Colonic mucosa (tissue), 4 donors: ENCODE results near the gene ARMCX2. TPM values are rescaled to one million over a fixed set of nuclear protein-coding genes. Genes with fewer than 3 reads are reported as not detected.

Source experiments
- DNase-seq: peaks from one replicate; pipeline ENCODE4 v3.0.0-alpha.2; 2020
- H3K27ac ChIP-seq: fragments of 200-600 bp; one replicate; pipeline ENCODE4 v1.8.0; 2021
- H3K27me3 ChIP-seq: fragments of 200-600 bp; one replicate; pipeline ENCODE4 v1.8.0; 2021
- H3K36me3 ChIP-seq: fragments of 200-600 bp; one replicate; pipeline ENCODE4 v1.8.0; 2021
- H3K4me1 ChIP-seq: fragments of 200-600 bp; one replicate; pipeline ENCODE4 v1.8.0; 2021; ENCODE audit warnings: mild to moderate bottlenecking
- H3K4me3 ChIP-seq: fragments of 200-600 bp; one replicate; pipeline ENCODE4 v1.8.0; 2021
- H3K9ac ChIP-seq, 2 donors: one replicate each; pipeline ENCODE4 v1.7.0; 2013; ENCODE audit warnings: control low read depth in 2 of 2, low read depth in 2 of 2, low read length in 2 of 2
- H3K9me3 ChIP-seq: fragments of 200-600 bp; one replicate; pipeline ENCODE4 v1.8.0; 2021
- CTCF ChIP-seq: fragments of 200-600 bp; IDR thresholded peaks from one replicate; pipeline ENCODE4 v1.8.0; 2022; ENCODE audit warnings: antibody characterized with exemption, mild to moderate bottlenecking
- intact Hi-C: fragments of 100-400 bp; cut with DNase I; formaldehyde crosslinking; loops from one replicate; pipeline ENCODE4 v1.14.1; 2022
- total RNA-seq, 2 donors: library from RNA; stranded (reverse); fragmentation: NEBNext Ultra II Directional in 1 of 2; extraction: Animal tissue kit (Norgen Biotek cat#: 25700) in 1 of 2; gene quantifications; one replicate each; pipeline ENCODE4 v1.2.1, GENCODE V29; 2021
- donor health status: healthy.
- donor health status: DM: no; HTN: no; CAD: no.
- donor health status: DM: no; HTN: no; CAD: no.

The ARMCX2 gene
- total RNA-seq, 2 donors from 2014 or later, result 6.7 to 11.5 TPM

- Histone ChIP-seq H3K4me3 (no peak overlapping the region), H3K9ac (no peak overlapping the region), H3K27ac (no peak overlapping the region), H3K27me3 (no peaks in the 10 kb centered on the region), H3K9me3 (no peaks in the 10 kb centered on the region), H3K4me1 (no peaks in the 10 kb centered on the region), H3K36me3 (no peaks in the 10 kb centered on the region)
- intact Hi-C loops, result no loop called here
- DNase-seq, result no peak
- TF ChIP-seq CTCF, result no peak
Measured at GRCh38 chrX:101639583-101639982, 20.1 kb downstream of the ARMCX2 start.

DNA sequence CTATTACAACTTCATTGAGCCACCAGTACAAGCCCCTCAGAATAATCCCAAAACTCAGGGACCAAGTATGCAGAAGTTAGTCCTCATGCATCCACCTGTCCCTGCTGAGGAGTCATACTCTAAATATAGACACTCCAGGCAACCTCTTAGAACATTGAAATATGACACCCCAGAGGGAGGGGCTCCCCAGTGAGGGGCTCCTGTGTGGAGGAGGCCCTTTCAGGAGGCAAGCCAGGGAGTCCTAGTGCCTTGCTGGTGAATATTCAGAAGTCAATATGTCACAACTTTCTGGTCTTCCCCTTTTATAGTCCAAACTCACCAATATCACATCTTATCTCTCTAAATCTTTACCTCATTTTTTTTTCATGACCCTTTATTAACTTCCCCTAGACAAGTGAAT is 40.3 kb downstream of the ARMCX2 start:
- intact Hi-C loops, result loop anchor here (5.0 kb wide), 1 partner anchor 202 kb away; no protein-coding TSS in a partner anchor
- no peak for DNase-seq

DNA sequence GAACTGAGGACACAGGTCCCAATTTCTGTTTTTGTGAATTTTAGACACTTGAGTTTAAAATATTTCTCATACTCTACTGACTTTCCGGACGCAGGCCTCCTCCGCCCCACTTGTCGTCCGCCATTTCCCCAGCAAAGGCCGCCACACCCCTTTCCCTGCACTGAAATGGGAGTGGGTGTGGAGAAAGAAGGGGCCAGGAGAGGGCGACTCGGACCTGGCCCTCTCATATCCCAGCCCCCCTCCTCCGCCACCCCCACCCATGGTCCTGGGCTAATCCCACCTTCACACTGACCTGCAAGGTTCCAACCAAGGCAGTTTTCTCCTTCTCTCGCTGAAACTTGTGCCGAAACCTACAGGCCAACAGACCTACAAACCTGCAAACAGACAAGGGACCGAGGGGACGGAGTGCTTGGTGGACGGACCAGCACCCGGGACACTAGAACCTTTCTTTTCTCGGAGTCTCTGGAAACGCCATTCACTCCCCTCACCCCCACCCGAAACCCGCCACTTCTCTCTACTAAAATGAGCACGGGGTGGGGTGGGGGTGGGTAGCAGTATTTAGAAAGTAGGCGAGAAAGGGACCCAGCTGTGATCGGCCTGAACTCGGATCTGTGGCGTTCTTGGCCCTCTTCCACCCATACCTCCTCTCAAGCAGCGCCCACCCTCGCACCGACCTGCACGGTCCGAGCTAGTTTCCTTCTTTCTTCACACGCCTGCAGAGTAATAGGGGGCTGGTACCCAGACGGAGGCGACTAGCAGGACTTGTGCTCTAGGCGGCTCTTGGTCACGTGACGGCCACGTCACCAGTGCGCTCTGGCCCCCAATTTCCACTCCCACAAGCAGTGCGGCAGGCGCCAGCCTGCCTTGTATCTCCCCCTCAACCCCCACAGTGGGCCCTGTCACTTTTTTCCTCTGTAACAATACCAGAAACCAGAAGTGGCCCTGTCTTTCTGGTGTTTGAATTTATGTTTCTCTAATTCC is 42.1 kb downstream of the ARMCX2 start, which contains the start of gene ARMCX6:
Gene ARMCX6 (minus strand): TSS at position 790 of the 981 bp plus-strand sequence. CDS start 1,380 bp downstream, outside the sequence.
- DNase-seq, result peak; percentile 79
- Histone ChIP-seq H3K27me3 (no peaks in the 10 kb centered on the region), H3K4me1 (no peaks in the 10 kb centered on the region), H3K4me3 (peak within 1 kb of the TSS; percentile 54), H3K9ac (peak within 1 kb of the TSS; percentile 58 to 65), H3K9me3 (no peaks in the 10 kb centered on the region), H3K36me3 (no peaks in the 10 kb centered on the region), H3K27ac (peak within 1 kb of the TSS; percentile 56)
- intact Hi-C loops, result loop anchor here (5.0 kb wide), 1 partner anchor 200 kb away; no protein-coding TSS in a partner anchor
- TF ChIP-seq CTCF, result peak; percentile 31

More for the DNA sequence above, 40.3 kb downstream of the ARMCX2 start:
- Histone ChIP-seq H3K36me3 (no peaks in the 10 kb centered on the region), H3K9me3 (no peaks in the 10 kb centered on the region), H3K27ac (no peak overlapping the region), H3K4me1 (no peaks in the 10 kb centered on the region), H3K4me3 (no peak overlapping the region), H3K27me3 (no peaks in the 10 kb centered on the region), H3K9ac (no peak overlapping the region)
- TF ChIP-seq CTCF, result no peak

DNA sequence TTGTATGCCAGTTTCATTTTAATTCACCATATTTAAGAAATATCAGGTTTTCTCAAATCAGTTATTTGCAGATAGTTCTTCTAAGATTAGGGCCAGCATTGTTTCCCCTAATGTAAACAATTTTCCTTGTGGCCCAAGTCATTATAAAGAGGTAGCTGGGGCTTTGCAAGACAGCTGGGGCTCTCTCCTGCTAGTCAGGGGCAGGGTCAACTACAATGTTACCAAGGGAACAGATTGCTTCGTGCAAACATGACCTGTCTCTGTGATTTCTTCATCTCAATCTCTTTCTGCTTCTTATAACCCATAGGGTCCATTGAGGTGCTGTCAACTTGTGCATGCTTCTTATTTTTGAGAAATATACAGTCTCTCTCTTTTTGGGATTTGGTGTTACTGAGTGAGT is 53.9 kb downstream of the ARMCX2 start:
- Histone ChIP-seq H3K4me3 (no peak overlapping the region), H3K36me3 (no peaks in the 10 kb centered on the region), H3K27me3 (no peaks in the 10 kb centered on the region), H3K27ac (no peak overlapping the region), H3K9ac (no peak overlapping the region), H3K9me3 (no peaks in the 10 kb centered on the region), H3K4me1 (no peaks in the 10 kb centered on the region)
- no peak for DNase-seq
- intact Hi-C loops, result no loop called here
- TF ChIP-seq CTCF, result no peak

Other genes with a start within 250 kb of the ARMCX2 start
- gene ARMCX4, start 174.4 kb downstream of the ARMCX2 start, total RNA-seq, result 1 to 10 TPM; 4.1 to 6.3 TPM
- 1 to 10 TPM; 6.8 to 8.7 TPM for gene ARMCX1, start 109.3 kb downstream of the ARMCX2 start, total RNA-seq
- gene ARMCX6, start 41.9 kb downstream of the ARMCX2 start, total RNA-seq, result 10 to 100 TPM; 15.8 to 29.8 TPM
- gene ARMCX3, start 36.7 kb downstream of the ARMCX2 start, total RNA-seq, result 10 to 100 TPM; 29.4 to 42.5 TPM